Mesendoderm (in vitro differentiated cells): Measurements from ENCODE around the gene BTBD16.

ENCODE experiments used
- DNase-seq: peaks from one replicate; pipeline ENCODE4 v3.0.0; 2013
- H2AK5ac ChIP-seq: 2 replicates; pipeline ENCODE4 v1.6.1; 2013; ENCODE audit warnings: low read length, inconsistent platforms
- H2BK120ac ChIP-seq: 2 replicates; pipeline ENCODE4 v1.6.1; 2013; ENCODE audit warnings: low read depth, mild to moderate bottlenecking, low read length, moderate library complexity, mixed read lengths
- H2BK15ac ChIP-seq: replicated peaks from 2 replicates; pipeline ENCODE4 v1.6.1; 2013; ENCODE audit warnings: low read depth, mild to moderate bottlenecking, moderate library complexity
- H2BK5ac ChIP-seq: 2 replicates; pipeline ENCODE4 v1.6.1; 2013; ENCODE audit warnings: low read length, inconsistent platforms
- H3K18ac ChIP-seq: 2 replicates; pipeline ENCODE4 v1.6.1; 2013; ENCODE audit warnings: mild to moderate bottlenecking, low read length, mixed read lengths
- H3K23ac ChIP-seq: one replicate; pipeline ENCODE4 v1.6.1; 2013; ENCODE audit warnings: low read length
- H3K27ac ChIP-seq: 2 replicates; pipeline ENCODE4 v1.5.1; 2013; ENCODE audit warnings: low read depth, mild to moderate bottlenecking, inconsistent platforms, low read length, moderate library complexity
- H3K27me3 ChIP-seq: 2 replicates; pipeline ENCODE4 v1.6.1; 2013; ENCODE audit warnings: low read length, control low read depth, mild to moderate bottlenecking, inconsistent platforms; ENCODE audit not compliant: insufficient read depth, poor library complexity
- H3K36me3 ChIP-seq: 2 replicates; pipeline ENCODE4 v1.6.1; 2013; ENCODE audit warnings: low read length, inconsistent platforms; ENCODE audit not compliant: control insufficient read depth, insufficient read depth
- H3K4ac ChIP-seq: one replicate; pipeline ENCODE4 v1.6.1; 2013; ENCODE audit warnings: low read depth, mild to moderate bottlenecking, low read length, moderate library complexity
- H3K4me1 ChIP-seq: 2 replicates; pipeline ENCODE4 v1.6.1; 2013; ENCODE audit warnings: low read depth, low read length, inconsistent platforms; ENCODE audit not compliant: control insufficient read depth
- H3K4me2 ChIP-seq: 2 replicates; pipeline ENCODE4 v1.6.1; 2013; ENCODE audit warnings: low read length
- H3K4me3 ChIP-seq: 2 replicates; pipeline ENCODE4 v1.5.1; 2013; ENCODE audit warnings: mild to moderate bottlenecking, low read length
- H3K56ac ChIP-seq: one replicate; pipeline ENCODE4 v1.6.1; 2013; ENCODE audit warnings: low read length
- H3K79me1 ChIP-seq: 2 replicates; pipeline ENCODE4 v1.6.1; 2013; ENCODE audit warnings: low read length, inconsistent platforms
- H3K79me2 ChIP-seq: 2 replicates; pipeline ENCODE4 v1.6.1; 2013; ENCODE audit warnings: mild to moderate bottlenecking, low read length; ENCODE audit not compliant: control insufficient read depth, insufficient read depth
- H3K9ac ChIP-seq: 2 replicates; pipeline ENCODE4 v1.6.1; 2013; ENCODE audit warnings: low read length, inconsistent platforms
- H4K5ac ChIP-seq: one replicate; pipeline ENCODE4 v1.6.1; 2013; ENCODE audit warnings: low read length
- H4K8ac ChIP-seq: one replicate; pipeline ENCODE4 v1.6.1; 2013; ENCODE audit warnings: low read depth, mild to moderate bottlenecking, control low read depth, low read length, moderate library complexity
- WGBS: extraction: QIAGEN DNeasy Blood & Tissue Kit; methylation state at CpG from one replicate; pipeline ENCODE4 v1.1.7; 2013; ENCODE audit warnings: low lambda C conversion rate, missing lambda C conversion rate; ENCODE audit not compliant: insufficient coverage; ENCODE audit errors: extremely low coverage; 5-methylcytosine and 5-hydroxymethylcytosine counted together

The BTBD16 gene

GRCh38 chr10:122229666-122230065, 41.4 kb upstream of the BTBD16 start:
- no peaks in the 10 kb centered on the region for H3K4me1 ChIP-seq

GRCh38 chr10:122230222-122230621, 40.9 kb upstream of the BTBD16 start:
- no peaks in the 10 kb centered on the region for H3K79me2 ChIP-seq
- no peak overlapping the region for H3K4me3 ChIP-seq
- H4K8ac ChIP-seq, result no peak overlapping the region
- no peak overlapping the region for H2BK120ac ChIP-seq
- DNase-seq, result no peak
- H4K5ac ChIP-seq, result no peak overlapping the region
- H3K4me1 ChIP-seq, result no peaks in the 10 kb centered on the region
- no peak overlapping the region for H3K23ac ChIP-seq
- no peak overlapping the region for H3K27ac ChIP-seq
- H2BK5ac ChIP-seq, result no peak overlapping the region
- no peak overlapping the region for H2AK5ac ChIP-seq
- H3K9ac ChIP-seq, result no peak overlapping the region
- no CpG with 5 or more reads among the region's 19 CpGs for WGBS
- H3K18ac ChIP-seq, result no peak overlapping the region
- H3K27me3 ChIP-seq, result no peaks in the 10 kb centered on the region
- H3K79me1 ChIP-seq, result no peaks in the 10 kb centered on the region
- no peak overlapping the region for H3K4me2 ChIP-seq
- no peak overlapping the region for H3K56ac ChIP-seq
- H3K36me3 ChIP-seq, result peaks cover 5% of the 10 kb centered on the region
- H3K4ac ChIP-seq, result no peak overlapping the region
- no peak overlapping the region for H2BK15ac ChIP-seq

More at GRCh38 chr10:122229666-122230065, 41.4 kb upstream of the BTBD16 start:
- H3K4ac ChIP-seq, result no peak overlapping the region
- no peak overlapping the region for H2BK5ac ChIP-seq
- H2BK15ac ChIP-seq, result no peak overlapping the region
- no peak overlapping the region for H3K4me3 ChIP-seq
- no peak overlapping the region for H2BK120ac ChIP-seq
- no CpG with 5 or more reads among the region's 2 CpGs for WGBS
- no peak overlapping the region for H3K9ac ChIP-seq
- H4K5ac ChIP-seq, result no peak overlapping the region
- H3K36me3 ChIP-seq, result peaks cover 6% of the 10 kb centered on the region
- DNase-seq, result no peak
- H3K79me1 ChIP-seq, result no peaks in the 10 kb centered on the region
- no peaks in the 10 kb centered on the region for H3K27me3 ChIP-seq
- H3K18ac ChIP-seq, result no peak overlapping the region
- no peak overlapping the region for H4K8ac ChIP-seq
- H3K27ac ChIP-seq, result no peak overlapping the region
- H3K56ac ChIP-seq, result no peak overlapping the region
- no peak overlapping the region for H3K23ac ChIP-seq
- H2AK5ac ChIP-seq, result no peak overlapping the region
- H3K79me2 ChIP-seq, result no peaks in the 10 kb centered on the region
- H3K4me2 ChIP-seq, result no peak overlapping the region

GRCh38 chr10:122232769-122233168, 38.3 kb upstream of the BTBD16 start:
- Histone ChIP-seq H3K4me2 (no peak overlapping the region), H2BK120ac (no peak overlapping the region), H3K56ac (no peak overlapping the region), H2BK5ac (no peak overlapping the region), H3K9ac (no peak overlapping the region), H3K27me3 (no peaks in the 10 kb centered on the region), H3K36me3 (no peaks in the 10 kb centered on the region), H3K79me2 (no peaks in the 10 kb centered on the region), H3K18ac (no peak overlapping the region), H3K27ac (no peak overlapping the region), H3K23ac (no peak overlapping the region), H3K4me1 (no peaks in the 10 kb centered on the region), H3K79me1 (no peaks in the 10 kb centered on the region), H4K5ac (no peak overlapping the region), H3K4me3 (no peak overlapping the region), H4K8ac (no peak overlapping the region), H2BK15ac (no peak overlapping the region), H3K4ac (no peak overlapping the region), H2AK5ac (no peak overlapping the region)
- DNase-seq, result no peak
- WGBS, result no CpG with 5 or more reads among the region's 3 CpGs

GRCh38 chr10:122233857-122234348, 37.2 kb upstream of the BTBD16 start:
- no peak overlapping the region for H3K9ac ChIP-seq
- H3K4me1 ChIP-seq, result no peaks in the 10 kb centered on the region
- no peak overlapping the region for H4K5ac ChIP-seq
- no peak overlapping the region for H3K4ac ChIP-seq
- H3K18ac ChIP-seq, result no peak overlapping the region
- H3K56ac ChIP-seq, result no peak overlapping the region
- no peaks in the 10 kb centered on the region for H3K27me3 ChIP-seq
- DNase-seq, result no peak
- H2BK120ac ChIP-seq, result no peak overlapping the region
- no peak overlapping the region for H2AK5ac ChIP-seq
- H3K4me3 ChIP-seq, result no peak overlapping the region
- no peak overlapping the region for H2BK5ac ChIP-seq
- no peak overlapping the region for H2BK15ac ChIP-seq
- H3K36me3 ChIP-seq, result no peaks in the 10 kb centered on the region
- H4K8ac ChIP-seq, result no peak overlapping the region
- H3K23ac ChIP-seq, result no peak overlapping the region
- WGBS, result no CpG with 5 or more reads among the region's 11 CpGs
- no peaks in the 10 kb centered on the region for H3K79me1 ChIP-seq
- no peak overlapping the region for H3K4me2 ChIP-seq
- H3K79me2 ChIP-seq, result no peaks in the 10 kb centered on the region
- H3K27ac ChIP-seq, result no peak overlapping the region

- no peak overlapping the region for H3K56ac ChIP-seq
- H2BK120ac ChIP-seq, result no peak overlapping the region
- H3K27me3 ChIP-seq, result no peaks in the 10 kb centered on the region
- no peak overlapping the region for H2AK5ac ChIP-seq
- H2BK5ac ChIP-seq, result no peak overlapping the region
- no peaks in the 10 kb centered on the region for H3K79me2 ChIP-seq
- no peak overlapping the region for H3K9ac ChIP-seq
- no peak overlapping the region for H3K4me2 ChIP-seq
- H3K4me3 ChIP-seq, result no peak overlapping the region
- H3K23ac ChIP-seq, result no peak overlapping the region
- H3K4ac ChIP-seq, result no peak overlapping the region
- H3K79me1 ChIP-seq, result no peaks in the 10 kb centered on the region
- H3K4me1 ChIP-seq, result no peaks in the 10 kb centered on the region
- no peaks in the 10 kb centered on the region for H3K36me3 ChIP-seq
- no peak overlapping the region for H2BK15ac ChIP-seq
- no peak overlapping the region for H4K8ac ChIP-seq
- no peak overlapping the region for H3K27ac ChIP-seq
- DNase-seq, result no peak
- no peak overlapping the region for H4K5ac ChIP-seq
- H3K18ac ChIP-seq, result no peak overlapping the region
- no CpG with 5 or more reads among the region's 2 CpGs for WGBS
Measured at GRCh38 chr10:122234416-122234815, 36.7 kb upstream of the BTBD16 start.

- H4K5ac ChIP-seq, result no peak overlapping the region
- no peak overlapping the region for H3K4ac ChIP-seq
- no peaks in the 10 kb centered on the region for H3K4me1 ChIP-seq
- H3K27me3 ChIP-seq, result no peaks in the 10 kb centered on the region
- no peak overlapping the region for H3K18ac ChIP-seq
- no peak overlapping the region for H3K56ac ChIP-seq
- no peak overlapping the region for H3K4me3 ChIP-seq
- H3K27ac ChIP-seq, result no peak overlapping the region
- H3K23ac ChIP-seq, result no peak overlapping the region
- H3K9ac ChIP-seq, result no peak overlapping the region
- H2BK15ac ChIP-seq, result no peak overlapping the region
- H3K36me3 ChIP-seq, result no peaks in the 10 kb centered on the region
- H2BK120ac ChIP-seq, result no peak overlapping the region
- H2AK5ac ChIP-seq, result no peak overlapping the region
- no peak for DNase-seq
- H3K4me2 ChIP-seq, result no peak overlapping the region
- no peaks in the 10 kb centered on the region for H3K79me2 ChIP-seq
- WGBS, result no CpG with 5 or more reads among the region's 5 CpGs
- H3K79me1 ChIP-seq, result no peaks in the 10 kb centered on the region
- no peak overlapping the region for H4K8ac ChIP-seq
- no peak overlapping the region for H2BK5ac ChIP-seq
Measured at GRCh38 chr10:122236690-122237306, 34.3 kb upstream of the BTBD16 start.
